HepG2 (cell line): ENCODE measurements around the gene NINJ2. TPM values are rescaled to one million over a fixed set of nuclear protein-coding genes. Genes with fewer than 3 reads are reported as not detected.

Experiments
- EP300 ChIP-seq, 3 experiments: sonication (generic) in 1 of 3; formaldehyde crosslinking in 1 of 3; IDR thresholded peaks; 2 replicates each; pipeline versions ENCODE4 v1.5.1 to v1.6.1; 2011 to 2020; ENCODE audit warnings: low read depth in 2 of 3, low read length in 2 of 3, borderline replicate concordance in 1 of 3, improper control_type of control experiment in 1 of 3, mild to moderate bottlenecking in 1 of 3, missing genetic modification reagents in 1 of 3, moderate library complexity in 1 of 3
- HNRNPK ChIP-seq: fragments of 200-400 bp; formaldehyde crosslinking; IDR thresholded peaks from 2 replicates; pipeline ENCODE4 v1.6.1; 2018; ENCODE audit warnings: low read length, low read depth, moderate library complexity, mild to moderate bottlenecking; ENCODE audit not compliant: poor library complexity, severe bottlenecking
- NCOR1 ChIP-seq: fragments of 200-600 bp; sonication (generic); IDR thresholded peaks from 2 replicates; pipeline ENCODE4 v1.7.0; 2017; ENCODE audit warnings: antibody characterized with exemption, low read length, borderline replicate concordance
- NFAT5 ChIP-seq: sonication (generic); formaldehyde crosslinking; IDR thresholded peaks from 2 replicates; pipeline ENCODE4 v1.4.0; 2020; ENCODE audit warnings: missing genetic modification reagents
- NR2F6 ChIP-seq, 2 experiments: IDR thresholded peaks; 2 replicates each; pipeline ENCODE4 v1.6.1; 2016; ENCODE audit warnings: antibody characterized with exemption in 1 of 2, mild to moderate bottlenecking in 1 of 2
- SNRNP70 ChIP-seq: fragments of 200-400 bp; formaldehyde crosslinking; IDR thresholded peaks from 2 replicates; pipeline ENCODE4 v1.6.1; 2017; ENCODE audit warnings: mild to moderate bottlenecking, low read depth, low read length, moderate library complexity
- ZFP37 ChIP-seq: sonication (generic); formaldehyde crosslinking; IDR thresholded peaks from 2 replicates; pipeline ENCODE4 v1.4.0; 2020; ENCODE audit warnings: missing genetic modification reagents, borderline replicate concordance
- ZNF24 ChIP-seq: fragments of 450-650 bp; IDR thresholded peaks from 2 replicates; pipeline ENCODE4 v1.6.1; 2017; ENCODE audit warnings: antibody characterized with exemption, mild to moderate bottlenecking
- ZNF451 ChIP-seq: sonication (generic); formaldehyde crosslinking; IDR thresholded peaks from 2 replicates; pipeline ENCODE4 v1.5.0; 2020; ENCODE audit warnings: mild to moderate bottlenecking, missing genetic modification reagents
- ZNF772 ChIP-seq: sonication (generic); formaldehyde crosslinking; IDR thresholded peaks from 2 replicates; pipeline ENCODE4 v1.5.0; 2020; ENCODE audit warnings: mild to moderate bottlenecking, missing genetic modification reagents
- ZNF891 ChIP-seq: sonication (generic); formaldehyde crosslinking; IDR thresholded peaks from 2 replicates; pipeline ENCODE4 v1.5.0; 2020; ENCODE audit warnings: mild to moderate bottlenecking, missing genetic modification reagents
- polyA plus RNA-seq, 8 experiments: library from polyadenylated mRNA; depleted of rRNA in 3 of 8; stranded (reverse) in 7 of 8; unstranded in 1 of 8; fragments of >200 nt; fragmentation: Illumina TruSeq in 4 of 8; extraction: Trizol in 4 of 8; gene quantifications; 2 replicates each; pipeline versions ENCODE4 v1.2.1 to v1.2.3, GENCODE V29; 2011 to 2016; ENCODE audit warnings: low read depth in 4 of 8, missing spikeins in 1 of 8, mixed read lengths in 1 of 8; ENCODE audit not compliant: insufficient read depth in 1 of 8
- total RNA-seq, 5 experiments: library from RNA; depleted of rRNA; stranded (reverse); fragments of >200 nt; fragmentation: Illumina TruSeq; extraction: Trizol; gene quantifications; 2 replicates each; pipeline ENCODE4 v1.2.3, GENCODE V29; 2016; ENCODE audit warnings: low read depth in 1 of 5
- TF ChIP-seq, protein P1 (sequence below): sonication (generic); formaldehyde crosslinking; IDR thresholded peaks from 2 replicates; pipeline ENCODE4 v1.4.0; 2020; ENCODE audit warnings: missing genetic modification reagents
- TF ChIP-seq, protein P2 (sequence below): sonication (generic); formaldehyde crosslinking; IDR thresholded peaks from 2 replicates; pipeline ENCODE4 v1.5.0; 2020; ENCODE audit warnings: mild to moderate bottlenecking, missing genetic modification reagents
- TF ChIP-seq, protein P3 (sequence below): IDR thresholded peaks from 2 replicates; pipeline ENCODE4 v1.6.1; 2012; ENCODE audit warnings: low read depth, low read length, improper control_type of control experiment
- TF ChIP-seq, protein P4 (sequence below): sonication (generic); formaldehyde crosslinking; IDR thresholded peaks from 2 replicates; pipeline ENCODE4 v1.8.0; 2022; ENCODE audit warnings: mild to moderate bottlenecking, missing genetic modification reagents; ENCODE audit not compliant: insufficient replicate concordance

The NINJ2 gene
- total and polyA plus RNA-seq, 2 of the 13 experiments (the other 11 are each of a cell fraction or from before 2014, with no cell fraction given): 0.62 to 3.8 TPM

- TF ChIP-seq, protein P1, sequence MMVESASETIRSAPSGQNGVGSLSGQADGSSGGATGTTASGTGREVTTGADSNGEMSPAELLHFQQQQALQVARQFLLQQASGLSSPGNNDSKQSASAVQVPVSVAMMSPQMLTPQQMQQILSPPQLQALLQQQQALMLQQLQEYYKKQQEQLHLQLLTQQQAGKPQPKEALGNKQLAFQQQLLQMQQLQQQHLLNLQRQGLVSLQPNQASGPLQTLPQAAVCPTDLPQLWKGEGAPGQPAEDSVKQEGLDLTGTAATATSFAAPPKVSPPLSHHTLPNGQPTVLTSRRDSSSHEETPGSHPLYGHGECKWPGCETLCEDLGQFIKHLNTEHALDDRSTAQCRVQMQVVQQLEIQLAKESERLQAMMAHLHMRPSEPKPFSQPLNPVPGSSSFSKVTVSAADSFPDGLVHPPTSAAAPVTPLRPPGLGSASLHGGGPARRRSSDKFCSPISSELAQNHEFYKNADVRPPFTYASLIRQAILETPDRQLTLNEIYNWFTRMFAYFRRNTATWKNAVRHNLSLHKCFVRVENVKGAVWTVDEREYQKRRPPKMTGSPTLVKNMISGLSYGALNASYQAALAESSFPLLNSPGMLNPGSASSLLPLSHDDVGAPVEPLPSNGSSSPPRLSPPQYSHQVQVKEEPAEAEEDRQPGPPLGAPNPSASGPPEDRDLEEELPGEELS (CRISPR knock-in tag): peak; percentile 46; the same call in 1 of the 2 replicates
- TF ChIP-seq ZNF891 (no peak), NR2F6 (IDR thresholded peaks at IDR 0.05) (0 out of 2 replicates have a peak, but pooled peaks have one; percentile 16), NR2F6 (CRISPR knock-in tag; IDR thresholded peaks at IDR 0.05) (peak; percentile 45), ZNF772 (CRISPR knock-in tag) (no peak), EP300 (IDR thresholded peaks at IDR 0.05; ENCODE audit: low read depth in 2 of 2, low read length in 2 of 2) (no peak), EP300 (CRISPR knock-in tag; IDR thresholded peaks at IDR 0.05; ENCODE audit: borderline replicate concordance) (no peak), ZFP37 (CRISPR knock-in tag) (no peak), NCOR1 (no peak), ZNF24 (no peak), HNRNPK (no peak), NFAT5 (CRISPR knock-in tag) (no peak), SNRNP70 (no peak), ZNF451 (CRISPR knock-in tag) (no peak)
- TF ChIP-seq, protein P2, sequence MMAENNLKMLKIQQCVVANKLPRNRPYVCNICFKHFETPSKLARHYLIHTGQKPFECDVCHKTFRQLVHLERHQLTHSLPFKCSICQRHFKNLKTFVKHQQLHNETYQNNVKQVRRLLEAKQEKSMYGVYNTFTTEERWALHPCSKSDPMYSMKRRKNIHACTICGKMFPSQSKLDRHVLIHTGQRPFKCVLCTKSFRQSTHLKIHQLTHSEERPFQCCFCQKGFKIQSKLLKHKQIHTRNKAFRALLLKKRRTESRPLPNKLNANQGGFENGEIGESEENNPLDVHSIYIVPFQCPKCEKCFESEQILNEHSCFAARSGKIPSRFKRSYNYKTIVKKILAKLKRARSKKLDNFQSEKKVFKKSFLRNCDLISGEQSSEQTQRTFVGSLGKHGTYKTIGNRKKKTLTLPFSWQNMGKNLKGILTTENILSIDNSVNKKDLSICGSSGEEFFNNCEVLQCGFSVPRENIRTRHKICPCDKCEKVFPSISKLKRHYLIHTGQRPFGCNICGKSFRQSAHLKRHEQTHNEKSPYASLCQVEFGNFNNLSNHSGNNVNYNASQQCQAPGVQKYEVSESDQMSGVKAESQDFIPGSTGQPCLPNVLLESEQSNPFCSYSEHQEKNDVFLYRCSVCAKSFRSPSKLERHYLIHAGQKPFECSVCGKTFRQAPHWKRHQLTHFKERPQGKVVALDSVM (CRISPR knock-in tag): peak; percentile 51; the same call in 1 of the 2 replicates
- TF ChIP-seq, protein P3, sequence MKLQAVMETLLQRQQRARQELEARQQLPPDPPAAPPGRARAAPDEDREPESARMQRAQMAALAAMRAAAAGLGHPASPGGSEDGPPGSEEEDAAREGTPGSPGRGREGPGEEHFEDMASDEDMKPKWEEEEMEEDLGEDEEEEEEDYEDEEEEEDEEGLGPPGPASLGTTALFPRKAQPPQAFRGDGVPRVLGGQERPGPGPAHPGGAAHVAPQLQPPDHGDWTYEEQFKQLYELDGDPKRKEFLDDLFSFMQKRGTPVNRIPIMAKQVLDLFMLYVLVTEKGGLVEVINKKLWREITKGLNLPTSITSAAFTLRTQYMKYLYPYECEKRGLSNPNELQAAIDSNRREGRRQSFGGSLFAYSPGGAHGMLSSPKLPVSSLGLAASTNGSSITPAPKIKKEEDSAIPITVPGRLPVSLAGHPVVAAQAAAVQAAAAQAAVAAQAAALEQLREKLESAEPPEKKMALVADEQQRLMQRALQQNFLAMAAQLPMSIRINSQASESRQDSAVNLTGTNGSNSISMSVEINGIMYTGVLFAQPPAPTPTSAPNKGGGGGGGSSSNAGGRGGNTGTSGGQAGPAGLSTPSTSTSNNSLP: no peak
- TF ChIP-seq, protein P4, sequence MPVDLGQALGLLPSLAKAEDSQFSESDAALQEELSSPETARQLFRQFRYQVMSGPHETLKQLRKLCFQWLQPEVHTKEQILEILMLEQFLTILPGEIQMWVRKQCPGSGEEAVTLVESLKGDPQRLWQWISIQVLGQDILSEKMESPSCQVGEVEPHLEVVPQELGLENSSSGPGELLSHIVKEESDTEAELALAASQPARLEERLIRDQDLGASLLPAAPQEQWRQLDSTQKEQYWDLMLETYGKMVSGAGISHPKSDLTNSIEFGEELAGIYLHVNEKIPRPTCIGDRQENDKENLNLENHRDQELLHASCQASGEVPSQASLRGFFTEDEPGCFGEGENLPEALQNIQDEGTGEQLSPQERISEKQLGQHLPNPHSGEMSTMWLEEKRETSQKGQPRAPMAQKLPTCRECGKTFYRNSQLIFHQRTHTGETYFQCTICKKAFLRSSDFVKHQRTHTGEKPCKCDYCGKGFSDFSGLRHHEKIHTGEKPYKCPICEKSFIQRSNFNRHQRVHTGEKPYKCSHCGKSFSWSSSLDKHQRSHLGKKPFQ (CRISPR knock-in tag): peak; percentile 58
Observed at GRCh38 chr12:623865-624372, 39.3 kb downstream of the NINJ2 start (continued).
